Measurements from ENCODE around the gene ITGA11. TPM values are rescaled to one million over a fixed set of nuclear protein-coding genes. Genes with fewer than 3 reads are reported as not detected.

The ITGA11 gene
- total RNA-seq, 1 donor from 2014 or later, result 0.92 TPM

- Mint-ChIP-seq H3K4me3 (no peak overlapping the region), H3K36me3 (no peaks in the 10 kb centered on the region), H3K9me3 (no peaks in the 10 kb centered on the region), H3K27me3 (peaks cover 22% of the 10 kb centered on the region), H3K27ac (no peak overlapping the region), H3K4me1 (ENCODE audit: unreplicated experiment) (peaks cover 35% of the 10 kb centered on the region)
- no peak for TF ChIP-seq CTCF (conservative IDR thresholded peaks at IDR 0.05)
- no peak for DNase-seq (ENCODE audit: extremely low spot score, unreplicated experiment)
These were observed 99.7 kb downstream of the ITGA11 start for GRCh38 chr15:68332266-68332665.

GRCh38 chr15:68330901-68331300 lies 101.1 kb downstream of the ITGA11 start:
- no peak for DNase-seq (ENCODE audit: extremely low spot score, unreplicated experiment)

GRCh38 chr15:68330416-68330815 lies 101.5 kb downstream of the ITGA11 start:
- no peaks in the 10 kb centered on the region for H3K36me3 Mint-ChIP-seq
- peak overlapping the region; percentile 11 for H3K4me3 Mint-ChIP-seq
- no peak for TF ChIP-seq CTCF (conservative IDR thresholded peaks at IDR 0.05)

More at GRCh38 chr15:68330901-68331300, 101.1 kb downstream of the ITGA11 start:
- Mint-ChIP-seq H3K27ac (peak overlapping the region; percentile 32), H3K9me3 (no peaks in the 10 kb centered on the region), H3K27me3 (peaks cover 25% of the 10 kb centered on the region), H3K4me3 (peak overlapping the region; percentile 11), H3K36me3 (no peaks in the 10 kb centered on the region), H3K4me1 (ENCODE audit: unreplicated experiment) (peaks cover 35% of the 10 kb centered on the region)
- TF ChIP-seq CTCF (conservative IDR thresholded peaks at IDR 0.05), result no peak

GRCh38 chr15:68328964-68329363 lies 103.0 kb downstream of the ITGA11 start:
- Mint-ChIP-seq H3K4me3 (no peak overlapping the region), H3K27ac (no peak overlapping the region), H3K36me3 (no peaks in the 10 kb centered on the region), H3K27me3 (peaks cover 28% of the 10 kb centered on the region), H3K4me1 (ENCODE audit: unreplicated experiment) (peaks cover 27% of the 10 kb centered on the region), H3K9me3 (no peaks in the 10 kb centered on the region)
- no peak for TF ChIP-seq CTCF (conservative IDR thresholded peaks at IDR 0.05)
- DNase-seq (ENCODE audit: extremely low spot score, unreplicated experiment), result no peak

More at GRCh38 chr15:68330416-68330815, 101.5 kb downstream of the ITGA11 start:
- peaks cover 25% of the 10 kb centered on the region for H3K27me3 Mint-ChIP-seq
- no peak for DNase-seq (ENCODE audit: extremely low spot score, unreplicated experiment)
- no peaks in the 10 kb centered on the region for H3K9me3 Mint-ChIP-seq
- peaks cover 35% of the 10 kb centered on the region for H3K4me1 Mint-ChIP-seq (ENCODE audit: unreplicated experiment)
- peak overlapping the region; percentile 32 for H3K27ac Mint-ChIP-seq

GRCh38 chr15:68328443-68328842 lies 103.5 kb downstream of the ITGA11 start:
- no peaks in the 10 kb centered on the region for H3K9me3 Mint-ChIP-seq
- no peak overlapping the region for H3K27ac Mint-ChIP-seq
- peaks cover 33% of the 10 kb centered on the region for H3K27me3 Mint-ChIP-seq
- DNase-seq (ENCODE audit: extremely low spot score, unreplicated experiment), result no peak
- TF ChIP-seq CTCF (conservative IDR thresholded peaks at IDR 0.05), result no peak
- H3K4me1 Mint-ChIP-seq (ENCODE audit: unreplicated experiment), result peaks cover 24% of the 10 kb centered on the region
- H3K4me3 Mint-ChIP-seq, result no peak overlapping the region
- H3K36me3 Mint-ChIP-seq, result no peaks in the 10 kb centered on the region
